Calu3 (cell line): ENCODE data around the gene DHRS12. TPM values are rescaled to one million over a fixed set of nuclear protein-coding genes. Genes with fewer than 3 reads are reported as not detected.
A peak's percentile ranks its signal among the peaks of the same experiment; 100 is the strongest.

Experiments used
- BruUV-seq: library from RNA; stranded (reverse); fragments of 400-500 nt; replicated peaks from 2 replicates; lab custom pipeline; 2021; lab: Mats Ljungman, UMichigan
- CTCF ChIA-PET: fragments of 300-600 bp; sonication (Branson Sonifier 250); formaldehyde crosslinking; loops from one replicate; lab custom pipeline; 2022; ENCODE audit warnings: antibody characterized with exemption; lab: Charles Lee
- DNase-seq: peaks from one replicate; pipeline ENCODE4 v3.0.0; 2022
- H3K27ac Mint-ChIP-seq: one replicate; pipeline ENCODE4 v1.8.0; 2022; ENCODE audit warnings: mixed read lengths; ENCODE audit not compliant: unreplicated experiment
- H3K27me3 Mint-ChIP-seq: one replicate; pipeline ENCODE4 v1.8.0; 2022; ENCODE audit warnings: mixed read lengths; ENCODE audit not compliant: unreplicated experiment
- H3K36me3 Mint-ChIP-seq: one replicate; pipeline ENCODE4 v1.8.0; 2022; ENCODE audit warnings: mild to moderate bottlenecking, moderate library complexity, mixed read lengths; ENCODE audit not compliant: insufficient read depth, unreplicated experiment
- H3K4me1 Mint-ChIP-seq: one replicate; pipeline ENCODE4 v1.8.0; 2022; ENCODE audit warnings: mild to moderate bottlenecking, low read depth, mixed read lengths; ENCODE audit not compliant: unreplicated experiment
- H3K4me3 Mint-ChIP-seq: one replicate; pipeline ENCODE4 v1.8.0; 2022; ENCODE audit warnings: mild to moderate bottlenecking, low read depth, moderate library complexity, mixed read lengths; ENCODE audit not compliant: unreplicated experiment
- H3K9me3 Mint-ChIP-seq: one replicate; pipeline ENCODE4 v1.8.0; 2022; ENCODE audit warnings: low read depth, mixed read lengths; ENCODE audit not compliant: unreplicated experiment
- intact Hi-C: fragments of 100-400 bp; cut with micrococcal nuclease; formaldehyde crosslinking; loops from one replicate; pipeline ENCODE4 v1.10.0; 2022; ENCODE audit not compliant: unreplicated experiment
- total RNA-seq: library from RNA; stranded (reverse); gene quantifications from 2 replicates; pipeline ENCODE4 v1.2.3, GENCODE V29; 2022
- TF ChIP-seq, protein P1 (sequence below): fragments of 200-600 bp; IDR thresholded peaks from one replicate; pipeline ENCODE4 v1.8.0; 2022; ENCODE audit warnings: antibody characterized with exemption; ENCODE audit not compliant: unreplicated experiment

The DHRS12 gene
- total RNA-seq, 1 experiment from 2014 or later = 8.1 TPM

DNA sequence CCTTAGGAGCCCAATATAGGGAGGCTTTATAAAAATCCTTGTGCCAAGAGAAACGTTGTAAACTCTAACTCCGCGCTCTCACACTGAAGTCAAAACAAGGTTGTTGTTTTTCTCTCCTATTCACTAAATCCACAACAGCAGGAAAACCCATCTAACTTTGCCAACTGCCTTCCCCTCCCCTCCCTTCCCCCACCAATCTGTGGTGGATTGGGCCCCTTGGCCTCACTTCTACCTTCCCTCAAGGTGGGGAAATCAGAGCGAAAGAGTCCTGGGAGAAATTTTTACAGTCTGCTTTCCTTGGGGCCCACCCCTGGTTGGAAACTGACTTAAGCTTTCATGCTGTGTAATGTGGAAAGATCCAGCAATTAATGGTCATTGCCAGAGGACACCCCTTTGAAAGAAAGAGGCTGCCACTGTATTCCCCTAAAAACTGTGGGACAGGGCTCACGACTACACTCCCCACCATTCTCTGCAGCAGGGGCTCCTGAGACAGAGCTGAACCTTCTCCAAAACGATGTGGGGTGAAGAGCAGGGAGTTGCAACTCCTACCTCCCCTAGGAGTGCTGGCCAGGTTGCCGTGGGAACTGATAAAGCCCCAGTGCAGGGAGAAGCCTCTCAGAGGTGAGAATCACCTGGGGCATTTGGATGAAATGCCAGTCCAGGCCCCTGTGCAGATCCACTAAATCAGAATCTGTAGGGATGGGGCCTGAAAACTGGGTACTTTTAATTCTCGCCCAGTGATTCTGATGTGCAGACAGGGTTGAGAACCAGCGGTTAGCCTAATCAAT, 1.1 kb downstream of the DHRS12 start:
- TF ChIP-seq, protein P1, sequence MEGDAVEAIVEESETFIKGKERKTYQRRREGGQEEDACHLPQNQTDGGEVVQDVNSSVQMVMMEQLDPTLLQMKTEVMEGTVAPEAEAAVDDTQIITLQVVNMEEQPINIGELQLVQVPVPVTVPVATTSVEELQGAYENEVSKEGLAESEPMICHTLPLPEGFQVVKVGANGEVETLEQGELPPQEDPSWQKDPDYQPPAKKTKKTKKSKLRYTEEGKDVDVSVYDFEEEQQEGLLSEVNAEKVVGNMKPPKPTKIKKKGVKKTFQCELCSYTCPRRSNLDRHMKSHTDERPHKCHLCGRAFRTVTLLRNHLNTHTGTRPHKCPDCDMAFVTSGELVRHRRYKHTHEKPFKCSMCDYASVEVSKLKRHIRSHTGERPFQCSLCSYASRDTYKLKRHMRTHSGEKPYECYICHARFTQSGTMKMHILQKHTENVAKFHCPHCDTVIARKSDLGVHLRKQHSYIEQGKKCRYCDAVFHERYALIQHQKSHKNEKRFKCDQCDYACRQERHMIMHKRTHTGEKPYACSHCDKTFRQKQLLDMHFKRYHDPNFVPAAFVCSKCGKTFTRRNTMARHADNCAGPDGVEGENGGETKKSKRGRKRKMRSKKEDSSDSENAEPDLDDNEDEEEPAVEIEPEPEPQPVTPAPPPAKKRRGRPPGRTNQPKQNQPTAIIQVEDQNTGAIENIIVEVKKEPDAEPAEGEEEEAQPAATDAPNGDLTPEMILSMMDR = no peak
- H3K27ac Mint-ChIP-seq = peak overlapping the region; percentile 60
- no peaks in the 10 kb centered on the region for H3K27me3 Mint-ChIP-seq
- H3K4me1 Mint-ChIP-seq = peaks cover 10% of the 10 kb centered on the region
- intact Hi-C loops = loop anchor here (5.0 kb wide), 2 partner anchors 71 to 351 kb away; partner anchors contain the start of gene INTS6
- H3K4me3 Mint-ChIP-seq = peak overlapping the region; percentile 68
- DNase-seq = no peak
- TSS peak; percentile 75 for BruUV-seq
- peaks cover 29% of the 10 kb centered on the region for H3K36me3 Mint-ChIP-seq
- no peaks in the 10 kb centered on the region for H3K9me3 Mint-ChIP-seq
- CTCF ChIA-PET = interaction anchor here (0.6 to 1.4 kb wide), 6 partner anchors 9 to 738 kb away, joined by 3 to 4 read pairs (median 3); no protein-coding TSS in a partner anchor

- CTCF ChIA-PET = interaction anchor here (1.3 to 1.4 kb wide), 2 partner anchors 347 to 367 kb away, joined by 3 read pairs; no protein-coding TSS in a partner anchor
- no TSS peak for BruUV-seq
- no peaks in the 10 kb centered on the region for H3K9me3 Mint-ChIP-seq
- peaks cover 10% of the 10 kb centered on the region for H3K4me1 Mint-ChIP-seq
- H3K27me3 Mint-ChIP-seq = no peaks in the 10 kb centered on the region
- no peak overlapping the region for H3K4me3 Mint-ChIP-seq
- peaks cover 31% of the 10 kb centered on the region for H3K36me3 Mint-ChIP-seq
- DNase-seq = peak; percentile 50
- H3K27ac Mint-ChIP-seq = no peak overlapping the region
- TF ChIP-seq, protein P1 = no peak
- intact Hi-C loops = loop anchor here (5.0 kb wide), 2 partner anchors 69 to 349 kb away; partner anchors contain the start of gene INTS6
These were observed 2.3 kb downstream of the DHRS12 start for GRCh38 chr13:51801631-51802099.

GRCh38 chr13:51800486-51800885, 3.5 kb downstream of the DHRS12 start:
- H3K9me3 Mint-ChIP-seq = no peaks in the 10 kb centered on the region
- CTCF ChIA-PET = no interaction called here
- H3K4me3 Mint-ChIP-seq = no peak overlapping the region
- intact Hi-C loops = loop anchor here (5.0 kb wide), 2 partner anchors 68 to 348 kb away; partner anchors contain the start of gene INTS6
- DNase-seq = no peak
- TF ChIP-seq, protein P1 = no peak
- peaks cover 10% of the 10 kb centered on the region for H3K4me1 Mint-ChIP-seq
- H3K36me3 Mint-ChIP-seq = peaks cover 28% of the 10 kb centered on the region
- no peaks in the 10 kb centered on the region for H3K27me3 Mint-ChIP-seq
- H3K27ac Mint-ChIP-seq = no peak overlapping the region
- no TSS peak for BruUV-seq

DNA sequence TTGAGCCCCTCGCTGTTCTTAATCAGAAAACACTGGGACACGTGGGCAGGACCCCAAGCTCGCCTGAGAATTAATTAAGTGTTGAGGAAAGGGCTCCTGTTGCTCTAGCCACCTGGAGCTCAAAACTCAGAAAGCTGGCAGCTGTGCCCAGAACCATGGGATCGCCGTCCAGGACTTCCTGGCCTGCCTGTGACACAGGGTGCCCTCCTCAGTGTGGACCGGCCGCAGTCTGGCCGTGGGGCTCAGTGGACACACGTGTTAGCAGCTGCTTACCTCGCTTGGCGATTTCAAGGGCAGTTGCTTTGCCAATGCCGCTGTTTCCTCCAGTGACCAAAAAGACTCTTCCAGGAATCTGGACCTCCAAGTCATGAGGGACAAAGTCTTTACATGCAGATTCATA, 4.7 kb downstream of the DHRS12 start:
- no TSS peak for BruUV-seq
- CTCF ChIA-PET = interaction anchor here (0.5 kb wide), 1 partner anchor 511 kb away, joined by 11 read pairs; no protein-coding TSS in a partner anchor

More for the DNA sequence above, 4.7 kb downstream of the DHRS12 start:
- TF ChIP-seq, protein P1 = no peak
- Mint-ChIP-seq H3K4me1 (peaks cover 10% of the 10 kb centered on the region), H3K27ac (no peak overlapping the region), H3K36me3 (peaks cover 23% of the 10 kb centered on the region), H3K27me3 (no peaks in the 10 kb centered on the region), H3K9me3 (no peaks in the 10 kb centered on the region), H3K4me3 (no peak overlapping the region)
- intact Hi-C loops = loop anchor here (10.0 kb wide), 2 partner anchors 214 to 674 kb away; partner anchors contain the start of gene WDFY2
- DNase-seq = no peak
